Left ventricle myocardium superior (tissue), 1 donor: ENCODE data around the gene TCERG1L. TPM values are rescaled to one million over a fixed set of nuclear protein-coding genes. Genes with fewer than 3 reads are reported as not detected.

Source experiments
- ATAC-seq: fragments of 200-7000 bp; cut with Tn5 transposase; one replicate; pipeline ENCODE4 v1.9.1; 2020; ENCODE audit warnings: mild to moderate bottlenecking, moderate library complexity
- DNase-seq: peaks from one replicate; pipeline ENCODE4 v3.0.0-alpha.2; 2020
- intact Hi-C: fragments of 100-400 bp; cut with micrococcal nuclease; formaldehyde crosslinking; loops from one replicate; pipeline ENCODE4 v1.11.0; 2022
- total RNA-seq: library from RNA; stranded (reverse); fragmentation: NEBNext Ultra II Directional; extraction: Animal tissue kit (Norgen Biotek cat#: 25700); gene quantifications from one replicate; pipeline ENCODE4 v1.2.1, GENCODE V29; 2021
- donor health status: DM: no; HTN: yes; CAD: no; lungs with severe emphysema.

TCERG1L gene
- total RNA-seq, 1 donor from 2014 or later: not detected

DNA sequence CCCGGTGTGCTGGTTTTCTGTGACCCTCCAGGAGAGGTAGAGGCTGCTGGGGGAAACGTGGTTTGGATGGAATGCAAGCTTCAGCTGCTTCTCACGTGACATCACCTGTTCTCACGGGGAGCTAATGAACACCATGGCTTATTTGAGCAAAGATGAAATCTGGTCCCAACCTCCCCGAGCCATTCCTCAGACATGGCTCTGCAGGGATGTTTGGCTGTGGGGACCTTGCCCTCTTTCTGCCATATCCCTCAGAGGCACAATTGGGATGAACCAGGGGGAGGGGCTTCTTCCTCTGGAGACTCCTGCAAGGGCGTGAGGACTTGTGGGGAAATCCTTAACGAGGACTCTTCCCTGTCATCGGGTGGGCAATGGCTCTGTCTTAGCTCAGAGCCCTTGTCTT is 236.8 kb downstream of the TCERG1L start:
- DNase-seq: no peak
- no peak for ATAC-seq
- intact Hi-C loops: no loop called here

DNA sequence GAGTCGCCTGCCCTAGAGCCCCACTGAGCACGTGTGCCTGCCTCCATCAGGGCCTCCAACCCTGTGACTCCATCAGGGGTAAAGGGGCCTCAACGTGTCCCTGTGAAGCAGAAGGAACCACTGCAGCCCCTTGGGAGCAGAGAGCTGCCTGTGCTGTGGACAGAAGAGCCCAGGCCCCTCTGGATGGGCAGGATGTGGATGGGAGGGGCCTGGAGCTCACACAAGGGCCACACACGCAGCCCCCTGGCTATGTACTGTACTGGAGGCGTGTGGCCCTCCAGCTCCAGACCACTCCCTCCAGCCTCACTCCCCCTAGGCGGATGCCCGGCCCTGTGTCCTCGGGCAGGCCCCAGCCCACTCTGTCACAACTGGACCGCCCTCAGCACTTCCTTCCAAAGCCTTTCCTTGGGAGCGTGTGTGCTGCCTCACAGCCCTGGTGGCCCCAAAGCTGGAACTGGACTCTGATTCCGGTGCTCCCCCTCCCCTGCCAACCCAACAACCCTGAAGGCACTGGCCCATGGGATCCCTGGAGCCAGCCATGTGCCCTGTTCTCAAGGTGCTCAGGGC is 238.0 kb downstream of the TCERG1L start:
- no peak for DNase-seq
- intact Hi-C loops: no loop called here
- no peak for ATAC-seq

DNA sequence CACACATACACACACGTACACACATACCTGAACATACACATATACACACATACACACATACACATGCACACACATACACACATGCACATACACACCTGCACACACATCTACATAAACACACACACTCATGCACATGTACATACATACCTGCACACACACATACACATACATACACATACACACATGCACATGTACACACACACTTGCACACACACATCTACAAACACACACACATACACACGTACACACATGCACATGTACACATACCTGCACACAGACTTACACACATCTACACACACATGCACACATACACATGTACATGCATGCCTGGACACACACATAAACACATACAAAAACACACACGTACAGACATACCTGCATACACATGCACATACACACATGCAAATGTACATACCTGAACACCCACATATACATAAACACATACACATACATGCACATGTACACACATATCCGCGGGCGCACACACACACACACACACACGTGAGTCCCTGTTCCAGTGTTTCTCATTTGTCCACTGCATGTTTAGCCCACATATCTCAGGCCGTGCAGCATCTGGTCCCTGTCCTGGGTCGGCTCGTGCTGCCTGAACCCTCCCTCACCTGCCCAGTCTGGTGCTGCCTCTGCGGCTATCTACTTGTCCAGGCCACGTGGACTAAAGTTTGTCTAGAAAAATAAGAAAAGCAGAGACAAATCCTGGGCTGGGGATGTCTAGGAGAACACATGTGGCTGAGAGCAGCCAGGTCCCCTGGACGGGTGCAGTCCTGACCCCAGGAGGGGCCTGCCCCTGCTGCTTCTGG is 238.7 kb downstream of the TCERG1L start:
- no peak for ATAC-seq
- intact Hi-C loops: no loop called here
- no peak for DNase-seq

DNA sequence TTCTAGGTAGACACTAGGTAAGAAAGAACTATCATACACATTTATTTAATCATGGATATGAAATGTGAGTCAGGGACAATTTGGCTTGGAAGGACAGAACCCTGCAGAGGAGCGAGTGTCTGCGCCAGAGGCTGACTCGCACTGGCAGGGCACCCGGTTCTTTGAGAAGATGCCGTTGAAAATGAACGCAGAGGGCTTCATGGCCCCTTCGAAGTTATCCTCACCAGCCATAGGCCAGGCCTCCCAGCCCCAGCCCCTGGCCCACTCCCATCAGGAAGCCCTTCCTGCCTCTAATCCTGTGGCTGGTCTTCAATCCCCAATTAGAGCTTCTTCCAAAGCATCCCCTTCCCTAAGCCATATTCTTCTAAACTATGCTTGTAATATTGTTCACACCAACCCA is 239.8 kb downstream of the TCERG1L start:
- ATAC-seq (no peak), DNase-seq (no peak)
- intact Hi-C loops: no loop called here

DNA sequence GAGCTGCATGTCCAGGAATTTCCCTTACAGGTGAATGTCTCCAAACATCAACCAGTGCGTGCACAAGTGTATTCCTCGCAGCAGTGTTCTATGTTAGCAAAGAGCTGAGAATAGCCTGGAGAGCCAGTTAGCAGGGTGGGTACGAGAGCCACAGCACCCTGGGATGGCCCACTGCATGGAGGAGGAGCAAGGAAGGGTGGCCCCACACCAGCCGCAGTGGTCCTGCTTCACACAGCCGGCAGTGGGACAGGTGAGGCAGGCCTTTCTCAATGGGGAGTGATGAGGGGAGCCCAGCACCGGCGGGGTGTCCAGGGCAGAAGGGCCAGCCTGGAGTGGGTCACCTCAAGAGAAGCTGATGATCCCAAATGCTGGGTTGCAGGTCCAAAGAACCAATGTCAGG is 240.7 kb downstream of the TCERG1L start:
- intact Hi-C loops: no loop called here
- no peak for DNase-seq
- no peak for ATAC-seq

DNA sequence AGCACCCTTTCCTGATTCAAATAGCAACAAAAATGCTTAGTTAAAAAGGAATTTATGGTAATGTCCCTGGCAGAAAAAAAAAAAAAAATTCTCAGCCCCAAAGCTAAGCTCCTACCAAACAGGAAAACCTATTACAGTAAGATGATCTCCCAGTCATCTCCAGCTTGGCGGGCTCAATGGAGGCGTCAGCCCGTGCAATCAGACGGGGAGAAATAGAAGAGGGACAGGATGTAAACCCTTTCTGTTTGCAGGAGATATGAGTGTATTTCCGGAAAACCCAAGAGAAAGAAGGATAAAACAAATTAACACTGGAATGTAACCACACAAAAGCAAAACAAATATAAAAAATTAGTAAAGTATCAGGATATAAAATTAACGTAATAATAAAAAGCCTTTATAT is 242.8 kb downstream of the TCERG1L start:
- intact Hi-C loops: no loop called here
- DNase-seq: no peak
- ATAC-seq: no peak

DNA sequence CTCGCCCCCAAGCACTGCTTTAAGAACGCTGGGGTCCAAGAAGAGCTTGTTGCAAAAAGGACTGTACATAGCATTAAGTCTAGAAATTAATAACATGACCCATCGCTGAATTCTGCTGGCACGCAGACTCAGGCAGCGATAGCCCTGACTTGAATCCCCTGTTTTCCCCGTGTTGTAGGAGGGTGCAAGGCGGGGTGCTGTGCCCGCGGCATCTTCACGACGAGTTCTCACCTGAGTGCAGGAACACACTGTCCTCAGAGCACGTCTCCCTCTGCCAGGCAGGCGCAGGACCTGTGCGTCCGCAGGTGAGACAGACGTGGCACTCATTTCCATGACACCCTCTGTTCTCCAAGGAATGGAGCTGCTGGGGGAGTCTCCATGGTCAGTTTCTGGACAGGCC is 243.2 kb downstream of the TCERG1L start:
- no peak for DNase-seq
- no peak for ATAC-seq
- intact Hi-C loops: no loop called here

DNA sequence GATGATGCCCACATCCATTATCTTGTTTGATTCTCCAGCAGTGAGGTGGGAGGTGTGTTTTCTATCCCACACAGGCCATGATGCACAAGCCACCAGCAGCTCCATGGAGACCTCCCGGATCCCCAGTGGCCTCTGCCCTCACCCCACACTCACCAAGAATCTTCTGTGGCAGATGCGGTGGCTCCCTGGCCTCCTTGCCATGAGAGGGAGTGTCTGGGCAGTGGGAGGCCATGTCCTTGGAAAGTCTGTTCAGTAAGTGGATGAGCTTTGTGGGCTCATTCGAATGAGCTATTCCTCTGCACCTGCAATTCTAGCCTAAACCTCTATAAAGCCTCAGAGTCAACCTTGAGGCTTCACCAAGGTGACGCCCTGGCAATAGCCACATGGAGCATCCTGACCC is 243.8 kb downstream of the TCERG1L start:
- no peak for DNase-seq
- intact Hi-C loops: no loop called here
- ATAC-seq: no peak

DNA sequence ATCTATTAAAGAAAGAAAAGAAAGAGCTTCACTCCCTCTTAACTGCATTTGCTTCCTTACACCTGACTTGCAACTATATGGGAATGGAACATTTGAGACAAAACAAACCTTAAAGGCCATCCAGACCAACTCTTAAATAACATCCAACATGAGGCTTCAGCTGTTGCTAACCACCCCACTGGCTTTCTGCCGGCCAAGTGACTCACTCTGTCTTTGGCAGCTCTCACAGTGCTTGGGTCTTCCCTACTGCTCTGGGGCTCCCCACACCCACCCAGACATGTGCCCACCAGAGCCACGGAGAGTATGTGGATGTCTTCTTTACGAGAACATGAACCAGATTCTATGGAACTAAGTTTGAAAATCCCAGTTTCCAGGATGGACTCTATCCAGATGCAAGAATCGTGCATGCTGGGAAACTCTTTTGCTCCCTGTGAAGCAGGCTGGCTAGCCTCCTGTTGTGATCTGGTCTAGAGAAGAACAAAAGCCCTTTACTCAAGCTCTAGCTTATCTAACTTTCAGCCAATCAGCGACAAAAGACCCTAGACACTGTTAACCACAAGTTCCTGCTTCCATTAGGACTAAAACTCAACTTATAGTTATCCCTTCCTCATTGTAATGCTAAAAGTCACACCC is 245.7 kb downstream of the TCERG1L start:
- peak; percentile 55 for DNase-seq

DNA sequence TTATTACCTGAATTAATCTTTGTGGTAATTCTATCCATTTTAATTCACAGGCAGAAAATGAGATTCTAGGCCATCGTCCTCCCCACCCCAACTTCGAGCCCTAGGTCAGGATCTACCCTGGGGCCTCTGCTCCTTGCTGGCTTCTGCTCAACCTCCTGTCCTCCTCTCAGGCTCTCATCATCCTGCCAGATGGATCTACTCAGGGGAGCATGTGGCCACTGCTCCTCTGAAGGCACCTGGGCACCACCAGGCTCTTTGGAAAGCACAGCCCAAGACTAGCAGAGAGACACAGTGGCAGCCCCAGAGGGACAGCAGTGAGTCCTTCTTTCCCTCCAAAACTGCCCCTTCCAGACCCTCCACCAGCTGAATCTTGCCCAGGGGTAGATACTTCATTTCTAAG is 248.2 kb downstream of the TCERG1L start:
- ATAC-seq (no peak), DNase-seq (no peak)

More for the DNA sequence above, 245.7 kb downstream of the TCERG1L start:
- intact Hi-C loops: no loop called here
- ATAC-seq: peak; percentile 45

DNA sequence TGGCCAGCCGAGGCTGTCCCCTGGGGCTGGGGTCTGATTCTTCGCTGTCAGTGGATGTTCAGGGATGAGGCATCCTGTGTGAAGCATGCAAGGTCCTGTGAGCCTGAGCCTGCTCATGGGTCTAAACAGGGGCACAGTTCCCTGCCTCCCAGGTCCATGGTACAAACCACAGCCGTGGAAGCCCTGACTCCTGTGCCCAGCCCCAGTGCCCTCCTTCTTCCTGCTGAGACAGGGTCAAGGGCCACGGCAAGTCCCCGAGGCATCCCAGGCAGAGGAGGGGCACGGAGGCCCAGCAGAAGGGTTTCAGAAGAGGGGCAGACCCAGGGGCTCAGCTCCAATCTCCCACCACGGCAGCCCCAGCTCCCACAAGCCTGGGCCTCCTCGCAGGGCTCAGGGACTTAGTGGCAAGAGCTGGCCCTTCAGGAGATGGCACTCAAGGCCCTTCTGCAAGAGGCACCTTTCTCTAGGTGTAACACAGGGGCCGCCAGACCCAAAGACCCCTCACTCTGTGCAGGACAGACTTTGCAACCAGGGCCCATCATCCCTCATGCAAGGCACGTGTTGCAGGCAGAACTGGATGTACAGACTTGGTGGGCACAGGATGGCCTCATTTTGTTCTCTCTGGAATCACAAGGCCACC is 248.8 kb downstream of the TCERG1L start:
- intact Hi-C loops: no loop called here
- DNase-seq (no peak), ATAC-seq (no peak)

More for the DNA sequence above, 248.2 kb downstream of the TCERG1L start:
- intact Hi-C loops: no loop called here

DNA sequence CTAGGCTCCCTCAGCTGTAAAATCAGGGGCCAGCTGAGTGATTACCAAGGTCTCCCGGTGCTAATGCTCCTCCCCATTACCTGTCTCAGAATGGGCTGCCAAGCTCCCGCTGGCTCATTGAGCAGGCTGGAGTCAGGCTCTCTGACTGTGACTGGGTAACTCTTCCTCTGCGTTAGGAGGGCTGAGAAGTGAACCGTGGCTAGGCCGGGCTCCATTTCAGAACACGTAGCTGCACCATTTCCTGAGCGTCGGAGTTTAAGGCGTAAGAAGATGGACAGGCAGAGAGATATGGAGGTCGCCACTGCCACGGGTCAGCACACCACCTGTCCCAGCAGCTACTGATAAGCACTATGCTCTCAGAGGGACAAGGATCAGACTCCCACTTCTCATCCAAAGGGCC is 250.3 kb downstream of the TCERG1L start:
- intact Hi-C loops: no loop called here
- no peak for DNase-seq
- ATAC-seq: no peak

DNA sequence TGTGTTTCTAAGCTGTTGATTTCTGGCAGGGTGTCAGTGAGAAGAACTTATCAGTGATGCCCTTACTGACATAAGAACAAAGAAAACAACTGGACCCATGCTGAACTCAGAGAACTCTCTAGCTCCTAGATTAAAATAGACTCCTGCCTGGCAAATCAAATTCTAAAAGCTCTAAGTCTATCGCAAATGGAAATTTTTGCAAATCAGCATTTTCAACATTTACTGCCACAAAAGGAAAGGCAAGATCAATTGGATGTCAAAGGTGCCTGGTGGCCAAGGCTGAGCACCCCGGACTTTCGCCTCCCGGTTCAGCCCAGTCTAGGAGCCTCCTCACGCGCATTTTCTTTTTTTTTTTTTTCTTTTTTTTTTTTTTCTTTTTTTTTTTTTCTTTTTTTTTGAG is 251.6 kb downstream of the TCERG1L start:
- ATAC-seq (no peak), DNase-seq (no peak)
- intact Hi-C loops: no loop called here

DNA sequence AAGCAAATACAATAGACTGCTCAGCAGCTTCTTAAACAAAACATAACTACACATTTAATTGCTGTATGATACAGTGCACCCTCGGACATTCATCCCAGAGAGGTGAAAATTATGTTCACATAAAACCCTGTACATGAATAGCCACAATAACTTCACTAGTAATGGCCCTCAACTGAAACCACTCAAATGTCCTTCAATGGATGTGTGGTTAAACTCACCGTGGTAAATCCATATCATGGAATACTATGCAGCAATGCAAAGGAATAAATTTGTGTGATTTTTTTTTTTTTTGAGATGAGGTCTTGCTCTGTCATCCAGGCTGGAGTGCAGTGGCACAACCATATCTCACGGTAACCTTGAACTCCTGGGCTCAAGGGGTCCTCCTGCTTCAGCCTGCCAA is 252.7 kb downstream of the TCERG1L start:
- ATAC-seq: no peak
- no peak for DNase-seq
- intact Hi-C loops: no loop called here

DNA sequence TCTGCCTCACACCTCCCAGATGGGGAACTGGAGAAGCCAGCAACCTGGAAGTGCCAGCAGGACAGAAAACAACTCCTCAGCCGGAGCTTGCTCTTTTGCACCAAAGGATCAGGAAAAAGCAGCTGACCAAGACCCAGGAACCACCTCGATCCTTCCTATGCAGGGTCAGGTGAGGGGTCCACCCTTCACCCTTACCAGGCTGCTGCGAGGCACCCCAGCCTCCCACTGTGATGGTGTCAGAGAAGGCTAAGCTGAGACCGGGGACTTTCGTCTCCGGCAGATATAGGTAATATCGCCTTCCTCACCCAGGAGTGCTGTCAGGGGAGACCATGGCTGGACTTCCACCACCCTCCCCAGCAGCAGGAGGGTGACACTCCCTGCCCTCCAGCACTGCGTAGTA is 254.7 kb downstream of the TCERG1L start:
- intact Hi-C loops: no loop called here
- DNase-seq (no peak), ATAC-seq (no peak)

DNA sequence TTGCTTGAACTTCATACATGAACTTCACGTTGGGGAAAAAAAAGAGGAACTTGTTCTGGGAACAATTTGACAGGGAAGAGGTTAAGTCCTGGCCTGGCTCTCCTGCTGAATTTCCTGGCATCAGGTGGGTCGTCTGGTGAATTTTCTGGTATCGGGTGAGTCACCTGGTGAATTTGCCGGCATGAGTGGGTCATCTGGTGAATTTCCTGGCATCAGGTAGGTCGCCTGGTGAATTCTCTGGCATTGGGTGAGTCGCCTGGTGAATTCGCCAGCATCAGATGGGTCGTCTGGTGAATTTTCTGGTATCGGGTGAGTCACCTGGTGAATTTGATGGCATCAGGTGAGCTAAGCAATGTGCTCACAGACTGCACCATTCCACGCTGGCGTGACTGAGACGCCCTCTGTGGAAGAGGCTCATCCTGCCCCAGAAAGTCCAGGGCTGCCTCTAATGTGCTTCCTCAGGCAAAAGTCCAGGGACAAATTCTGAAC is 255.4 kb downstream of the TCERG1L start:
- ATAC-seq (no peak), DNase-seq (no peak)
- intact Hi-C loops: no loop called here

DNA sequence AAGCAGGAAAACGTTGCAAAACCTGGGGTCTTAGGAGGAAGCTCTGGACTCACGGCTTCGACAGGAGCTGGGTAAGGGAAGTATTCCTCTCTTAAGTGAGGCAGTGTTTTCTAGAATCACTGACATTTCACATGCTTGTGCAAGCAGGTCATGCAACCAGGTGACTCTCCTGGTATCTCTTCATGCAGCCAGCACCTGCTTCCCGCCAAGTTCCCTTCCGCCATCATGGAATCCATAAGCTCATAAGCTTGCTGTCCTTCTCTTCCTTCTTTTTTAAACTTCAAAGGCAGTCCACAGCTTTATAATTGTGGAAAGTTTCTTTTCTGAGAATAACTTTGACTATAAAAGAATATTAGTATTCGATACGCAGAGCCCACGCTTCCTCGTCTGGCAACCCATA is 256.1 kb downstream of the TCERG1L start:
- intact Hi-C loops: no loop called here
- ATAC-seq (no peak), DNase-seq (no peak)

DNA sequence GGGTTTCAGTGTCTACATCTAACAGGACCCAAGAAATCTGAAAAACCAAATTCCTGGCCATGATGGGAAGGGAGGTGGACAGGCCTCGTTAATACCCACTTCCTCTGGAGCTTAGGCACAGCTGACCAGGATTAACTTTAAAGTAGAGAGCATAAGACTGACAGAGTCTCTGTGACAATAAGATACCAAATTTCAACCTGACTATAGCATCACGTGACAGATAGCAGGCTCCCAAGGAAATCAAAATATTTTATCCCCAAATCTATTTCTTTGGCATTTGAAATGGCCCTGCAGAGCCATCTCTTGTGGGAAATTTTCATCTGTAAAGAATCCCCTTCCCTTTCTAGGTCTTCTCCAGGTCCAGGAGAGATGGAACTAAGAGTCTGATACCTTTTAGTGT is 258.3 kb downstream of the TCERG1L start:
- ATAC-seq (no peak), DNase-seq (no peak)
- intact Hi-C loops: no loop called here

DNA sequence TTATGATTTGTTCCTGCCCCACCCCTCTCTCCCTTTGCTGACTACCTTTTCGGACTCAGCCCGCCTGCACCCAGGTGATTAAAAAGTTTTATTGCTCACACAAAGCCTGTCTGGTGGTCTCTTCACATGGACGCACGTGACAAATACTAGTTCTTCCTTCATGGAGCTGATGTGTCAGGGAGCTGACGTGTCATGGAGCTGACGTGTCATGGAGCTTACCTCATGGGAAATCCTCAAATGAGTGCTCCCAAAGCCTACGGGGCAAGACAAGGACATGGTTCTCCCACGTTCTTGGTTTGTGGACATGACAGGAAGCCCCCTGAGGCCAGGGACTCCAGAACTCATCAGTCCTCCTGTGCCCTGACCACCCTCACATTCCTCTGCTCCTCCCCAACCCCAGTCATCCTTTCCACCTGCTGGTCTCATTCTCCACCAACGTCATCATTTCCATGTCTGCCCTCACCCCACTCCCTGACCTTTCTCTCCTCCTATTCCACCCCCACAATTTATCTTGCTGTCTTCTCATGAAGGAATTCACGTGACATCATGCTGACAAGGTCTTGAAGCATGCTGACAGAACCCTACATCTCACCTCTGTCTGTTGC is 261.3 kb downstream of the TCERG1L start:
- intact Hi-C loops: no loop called here
- no peak for ATAC-seq
- no peak for DNase-seq

DNA sequence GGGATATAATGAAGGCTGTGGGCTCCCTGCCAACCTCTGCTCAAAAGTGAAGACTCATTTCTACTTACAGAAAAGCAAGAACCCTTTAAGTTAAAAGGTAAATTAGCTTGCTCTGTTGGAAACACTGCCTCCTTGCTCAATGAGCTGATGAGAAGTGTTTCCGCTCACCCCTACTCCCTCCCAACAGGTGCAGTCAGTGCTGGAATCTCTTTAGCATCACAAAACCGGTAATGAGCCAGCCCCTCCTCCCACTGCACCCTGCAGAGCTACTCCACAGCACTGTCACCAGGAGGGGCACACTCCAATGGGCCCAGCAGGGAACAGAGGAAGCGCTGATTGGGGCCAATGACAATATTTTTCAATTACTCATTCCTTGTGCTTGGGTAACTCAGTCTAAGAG is 262.5 kb downstream of the TCERG1L start:
- DNase-seq: no peak
- intact Hi-C loops: no loop called here
- ATAC-seq: no peak
